Activated T-cell treated with anti-CD3 and anti-CD28 coated beads, Interleukin-2, amount 50 U/mL, for 48 hours (primary cell): Measurements from ENCODE around the gene CD96.

Experiments
- DNase-seq, 2 experiments: peaks; one replicate each; pipeline ENCODE4 v3.0.0-alpha.2; 2020

Gene CD96

GRCh38 chr3:111566844-111567243 is 24.8 kb downstream of the CD96 start:
- no peak for DNase-seq

- DNase-seq, result no peak
Observed at GRCh38 chr3:111568355-111568754, 26.4 kb downstream of the CD96 start.

- no peak for DNase-seq
Observed at GRCh38 chr3:111568911-111569310, 26.9 kb downstream of the CD96 start.

GRCh38 chr3:111570404-111571030 is 28.5 kb downstream of the CD96 start:
- no peak for DNase-seq

GRCh38 chr3:111571282-111571681 is 29.3 kb downstream of the CD96 start:
- no peak for DNase-seq

- no peak for DNase-seq
Observed at GRCh38 chr3:111571907-111572460, 30.0 kb downstream of the CD96 start.

GRCh38 chr3:111577113-111577512 is 35.1 kb downstream of the CD96 start:
- no peak for DNase-seq

- DNase-seq, result no peak
Observed at GRCh38 chr3:111577798-111578685, 36.0 kb downstream of the CD96 start.

- no peak for DNase-seq
Observed at GRCh38 chr3:111578867-111579266, 36.9 kb downstream of the CD96 start.

GRCh38 chr3:111579495-111579894 is 37.5 kb downstream of the CD96 start:
- no peak for DNase-seq

- DNase-seq, result no peak
Observed at GRCh38 chr3:111581403-111582119, 39.6 kb downstream of the CD96 start.

- DNase-seq, result no peak
Observed at GRCh38 chr3:111582120-111582474, 40.1 kb downstream of the CD96 start.

GRCh38 chr3:111584744-111585143 is 42.7 kb downstream of the CD96 start:
- DNase-seq, result no peak

- no peak for DNase-seq
Observed at GRCh38 chr3:111585217-111585616, 43.2 kb downstream of the CD96 start.

GRCh38 chr3:111588527-111588926 is 46.5 kb downstream of the CD96 start:
- no peak for DNase-seq

- no peak for DNase-seq
Observed at GRCh38 chr3:111589303-111590142, 47.5 kb downstream of the CD96 start.

- no peak for DNase-seq
Observed at GRCh38 chr3:111590143-111590491, 48.1 kb downstream of the CD96 start.

- DNase-seq, result no peak
Observed at GRCh38 chr3:111591555-111591954, 49.6 kb downstream of the CD96 start.

- no peak for DNase-seq
Observed at GRCh38 chr3:111592143-111592542, 50.1 kb downstream of the CD96 start.

GRCh38 chr3:111592936-111593335 is 50.9 kb downstream of the CD96 start:
- no peak for DNase-seq

GRCh38 chr3:111593666-111594065 is 51.7 kb downstream of the CD96 start:
- no peak for DNase-seq

GRCh38 chr3:111594205-111594604 is 52.2 kb downstream of the CD96 start:
- no peak for DNase-seq

- DNase-seq, result no peak
Observed at GRCh38 chr3:111594781-111595180, 52.8 kb downstream of the CD96 start.
